Liver (tissue), 9 donors: ENCODE data around the gene YOD1. TPM values are rescaled to one million over a fixed set of nuclear protein-coding genes. Genes with fewer than 3 reads are reported as not detected.

ENCODE experiments used
- DNase-seq: peaks from one replicate; pipeline ENCODE4 v3.0.0-alpha.2; 2017; ENCODE audit warnings: low spot score
- H3K27ac ChIP-seq, 2 donors: one replicate each; pipeline ENCODE4 v1.7.0; 2013; ENCODE audit warnings: inconsistent platforms in 2 of 2, low read length in 2 of 2, control low read depth in 1 of 2, low read depth in 1 of 2, mild to moderate bottlenecking in 1 of 2
- H3K27me3 ChIP-seq, 4 donors: one replicate each; pipeline versions ENCODE4 v1.6.1 to v1.7.0; 2013; ENCODE audit warnings: low read length in 3 of 4, inconsistent platforms in 1 of 4, mild to moderate bottlenecking in 1 of 4, moderate library complexity in 1 of 4; ENCODE audit not compliant: control insufficient read depth in 4 of 4, insufficient read depth in 4 of 4
- H3K36me3 ChIP-seq, 4 donors: one replicate each; pipeline versions ENCODE4 v1.6.1 to v1.7.0; 2013; ENCODE audit warnings: low read length in 3 of 4, mild to moderate bottlenecking in 3 of 4, low read depth in 1 of 4, moderate library complexity in 1 of 4; ENCODE audit not compliant: control insufficient read depth in 4 of 4, insufficient read depth in 3 of 4
- H3K4me1 ChIP-seq, 4 donors: one replicate each; pipeline versions ENCODE4 v1.6.1 to v1.7.0; 2013; ENCODE audit warnings: low read length in 3 of 4, mild to moderate bottlenecking in 3 of 4, moderate library complexity in 1 of 4; ENCODE audit not compliant: control insufficient read depth in 4 of 4, insufficient read depth in 4 of 4
- H3K4me3 ChIP-seq, 3 donors: one replicate each; pipeline versions ENCODE4 v1.6.1 to v1.7.0; 2013; ENCODE audit warnings: low read length in 3 of 3, control low read depth in 1 of 3, low read depth in 1 of 3, mild to moderate bottlenecking in 1 of 3
- H3K9ac ChIP-seq, 2 donors: one replicate each; pipeline ENCODE4 v1.7.0; 2013; ENCODE audit warnings: low read length in 2 of 2, mild to moderate bottlenecking in 2 of 2, moderate library complexity in 2 of 2, control low read depth in 1 of 2, low read depth in 1 of 2
- H3K9me3 ChIP-seq, 4 donors: one replicate each; pipeline versions ENCODE4 v1.6.1 to v1.7.0; 2013; ENCODE audit warnings: low read length in 3 of 4; ENCODE audit not compliant: control insufficient read depth in 4 of 4
- EGR1 ChIP-seq, 2 donors: IDR thresholded peaks; 2 replicates each; pipeline ENCODE4 v1.6.1; 2016 to 2018; ENCODE audit warnings: antibody characterized with exemption in 2 of 2, low read depth in 2 of 2
- FOXA1 ChIP-seq: IDR thresholded peaks from 2 replicates; pipeline ENCODE4 v1.6.1; 2016; ENCODE audit warnings: antibody characterized with exemption
- FOXA2 ChIP-seq: IDR thresholded peaks from 2 replicates; pipeline ENCODE4 v1.6.1; 2016; ENCODE audit warnings: antibody characterized with exemption
- HNF4A ChIP-seq, 2 donors: conservative IDR thresholded peaks; 2 replicates each; pipeline ENCODE4 v1.6.1; 2016; ENCODE audit warnings: antibody characterized with exemption in 2 of 2, mild to moderate bottlenecking in 2 of 2
- HNF4G ChIP-seq: IDR thresholded peaks from 2 replicates; pipeline ENCODE4 v1.6.1; 2016; ENCODE audit warnings: antibody characterized with exemption
- JUND ChIP-seq, 2 donors: IDR thresholded peaks; 2 replicates each; pipeline ENCODE4 v1.6.1; 2016; ENCODE audit warnings: antibody characterized with exemption in 2 of 2
- MAX ChIP-seq: IDR thresholded peaks from 2 replicates; pipeline ENCODE4 v1.6.1; 2016; ENCODE audit warnings: antibody characterized with exemption
- NR2F2 ChIP-seq: IDR thresholded peaks from 2 replicates; pipeline ENCODE4 v1.6.1; 2016; ENCODE audit warnings: antibody characterized with exemption
- RAD21 ChIP-seq, 2 donors: IDR thresholded peaks; 2 replicates each; pipeline ENCODE4 v1.6.1; 2016; ENCODE audit warnings: antibody characterized with exemption in 2 of 2, mild to moderate bottlenecking in 2 of 2
- REST ChIP-seq: IDR thresholded peaks from 2 replicates; pipeline ENCODE4 v1.6.1; 2016; ENCODE audit warnings: antibody characterized with exemption, mild to moderate bottlenecking
- SP1 ChIP-seq: IDR thresholded peaks from 2 replicates; pipeline ENCODE4 v1.6.1; 2018; ENCODE audit warnings: antibody characterized with exemption, mild to moderate bottlenecking
- YY1 ChIP-seq: IDR thresholded peaks from 2 replicates; pipeline ENCODE4 v1.6.1; 2016; ENCODE audit warnings: antibody characterized with exemption, mild to moderate bottlenecking
- WGBS: extraction: QIAGEN DNeasy Blood & Tissue Kit; methylation state at CpG from one replicate; pipeline ENCODE4 v1.1.7; 2013; 5-methylcytosine and 5-hydroxymethylcytosine counted together
- polyA plus RNA-seq, 2 donors: library from polyadenylated mRNA; stranded (reverse) in 1 of 2; unstranded in 1 of 2; fragments of 200-250 nt in 1 of 2; fragments of >200 nt in 1 of 2; fragmentation: Nextera tagmentation in 1 of 2; extraction: Ambion mirVana in 1 of 2; gene quantifications; one replicate each; pipeline versions ENCODE4 v1.2.1 to v1.2.3, GENCODE V29; 2013 to 2015
- total RNA-seq, 2 donors: library from RNA; depleted of rRNA; stranded (reverse); fragments of >200 nt; gene quantifications; one replicate each; pipeline ENCODE4 v1.2.3, GENCODE V29; 2014
- TF ChIP-seq, protein P1 (sequence below): fragments of 150-350 bp; IDR thresholded peaks from 2 replicates; pipeline ENCODE4 v1.5.1; 2017; ENCODE audit warnings: improper control_type of control experiment, low read depth, low read length; ENCODE audit not compliant: missing input control
- TF ChIP-seq, protein P2 (sequence below): IDR thresholded peaks from 2 replicates; pipeline ENCODE4 v1.6.1; 2016; ENCODE audit warnings: antibody characterized with exemption
- donor health status: healthy.
- donor health status: healthy.
- donor health status: healthy.
- donor health status: healthy.
- donor health status: healthy.

Gene YOD1
- total and polyA plus RNA-seq, 4 donors: 1.3 to 79.4 (median 4.7) TPM

DNA sequence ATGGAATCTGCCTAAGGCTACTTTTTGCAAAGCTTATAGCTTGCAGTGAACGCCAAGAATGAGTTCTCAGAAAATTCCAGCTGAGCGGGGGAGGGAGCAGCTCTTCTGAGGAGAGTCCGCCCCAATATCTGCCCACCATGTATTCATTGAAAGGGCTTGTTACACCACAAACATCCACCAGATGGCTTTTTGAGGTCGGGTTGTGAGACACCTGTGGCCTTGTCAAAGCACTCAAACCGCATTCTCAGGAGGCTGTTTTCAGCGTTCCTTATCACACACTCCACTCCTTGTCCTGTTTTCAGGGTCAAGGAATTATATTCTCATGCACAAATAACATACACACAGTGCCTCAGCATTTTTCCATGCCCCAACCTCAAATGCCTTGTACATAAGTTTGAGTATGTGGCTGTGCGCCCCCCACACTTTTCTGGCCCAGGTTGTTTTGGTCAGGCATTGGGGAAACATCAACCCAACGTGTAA is 33.7 kb upstream of the YOD1 start:
- Histone ChIP-seq H3K9me3 (no peaks in the 10 kb centered on the region), H3K4me1 (peaks cover 3 to 32% (median 19%) of the 10 kb centered on the region in 4 donors), H3K27me3 (no peaks in the 10 kb centered on the region), H3K4me3 (no peak overlapping the region), H3K36me3 (no peaks in the 10 kb centered on the region), H3K9ac (no peak overlapping the region), H3K27ac (no peak overlapping the region)
- WGBS: 22% methylated on average over 8 of the region's 8 CpGs
- TF ChIP-seq RAD21 (IDR thresholded peaks at IDR 0.05): peak; percentile 84 to 90
- TF ChIP-seq HNF4A (conservative IDR thresholded peaks at IDR 0.05): peak in 1 of 2 donors; percentile 7
- no peak for TF ChIP-seq REST
- peak; percentile 9 for TF ChIP-seq SP1
- TF ChIP-seq YY1: peak; percentile 34
- TF ChIP-seq, protein P1, sequence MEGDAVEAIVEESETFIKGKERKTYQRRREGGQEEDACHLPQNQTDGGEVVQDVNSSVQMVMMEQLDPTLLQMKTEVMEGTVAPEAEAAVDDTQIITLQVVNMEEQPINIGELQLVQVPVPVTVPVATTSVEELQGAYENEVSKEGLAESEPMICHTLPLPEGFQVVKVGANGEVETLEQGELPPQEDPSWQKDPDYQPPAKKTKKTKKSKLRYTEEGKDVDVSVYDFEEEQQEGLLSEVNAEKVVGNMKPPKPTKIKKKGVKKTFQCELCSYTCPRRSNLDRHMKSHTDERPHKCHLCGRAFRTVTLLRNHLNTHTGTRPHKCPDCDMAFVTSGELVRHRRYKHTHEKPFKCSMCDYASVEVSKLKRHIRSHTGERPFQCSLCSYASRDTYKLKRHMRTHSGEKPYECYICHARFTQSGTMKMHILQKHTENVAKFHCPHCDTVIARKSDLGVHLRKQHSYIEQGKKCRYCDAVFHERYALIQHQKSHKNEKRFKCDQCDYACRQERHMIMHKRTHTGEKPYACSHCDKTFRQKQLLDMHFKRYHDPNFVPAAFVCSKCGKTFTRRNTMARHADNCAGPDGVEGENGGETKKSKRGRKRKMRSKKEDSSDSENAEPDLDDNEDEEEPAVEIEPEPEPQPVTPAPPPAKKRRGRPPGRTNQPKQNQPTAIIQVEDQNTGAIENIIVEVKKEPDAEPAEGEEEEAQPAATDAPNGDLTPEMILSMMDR: peak; percentile 69
- no peak for TF ChIP-seq FOXA1
- DNase-seq: peak; percentile 57

DNA sequence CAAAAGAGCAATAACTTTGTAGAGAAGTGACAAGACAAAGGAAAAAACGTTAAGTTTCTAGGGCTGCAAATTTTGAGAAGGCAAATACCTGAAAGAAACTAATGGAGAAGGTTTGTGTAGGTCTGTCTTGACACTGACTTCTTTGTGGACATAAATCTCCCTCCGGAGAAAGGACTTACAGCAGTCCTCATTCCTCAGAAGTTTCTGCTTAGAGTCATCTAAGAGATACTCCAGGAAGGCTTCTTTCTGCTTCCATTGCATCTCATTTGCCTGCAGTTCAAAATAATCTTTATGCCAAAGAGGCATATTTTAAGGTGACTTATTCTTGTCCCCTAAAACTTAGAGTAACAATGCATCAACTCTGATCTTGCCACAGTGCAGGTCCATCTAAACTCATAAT is 33.2 kb upstream of the YOD1 start:
- no peaks in the 10 kb centered on the region for H3K9me3 ChIP-seq
- TF ChIP-seq FOXA1: no peak
- no peak for TF ChIP-seq SP1
- no peak for TF ChIP-seq EGR1 (IDR thresholded peaks at IDR 0.05; ENCODE audit: low read depth in 2 of 2)
- TF ChIP-seq, protein P2, sequence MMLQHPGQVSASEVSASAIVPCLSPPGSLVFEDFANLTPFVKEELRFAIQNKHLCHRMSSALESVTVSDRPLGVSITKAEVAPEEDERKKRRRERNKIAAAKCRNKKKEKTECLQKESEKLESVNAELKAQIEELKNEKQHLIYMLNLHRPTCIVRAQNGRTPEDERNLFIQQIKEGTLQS: no peak
- no peak for TF ChIP-seq HNF4G
- no peak for TF ChIP-seq YY1
- TF ChIP-seq RAD21 (IDR thresholded peaks at IDR 0.05): no peak
- TF ChIP-seq MAX: no peak
- TF ChIP-seq FOXA2: no peak
- TF ChIP-seq NR2F2: no peak
- no peak for TF ChIP-seq JUND (IDR thresholded peaks at IDR 0.05)
- H3K9ac ChIP-seq: no peak overlapping the region
- H3K27me3 ChIP-seq: no peaks in the 10 kb centered on the region
- DNase-seq: no peak
- H3K4me3 ChIP-seq: no peak overlapping the region
- 73% methylated on average over 2 of the region's 2 CpGs for WGBS
- H3K36me3 ChIP-seq: no peaks in the 10 kb centered on the region
- H3K4me1 ChIP-seq: peaks cover 3 to 32% (median 19%) of the 10 kb centered on the region in 4 donors
- no peak overlapping the region for H3K27ac ChIP-seq
